Stomach (tissue), 9 donors: Measurements from ENCODE around the gene SIX1. TPM values are rescaled to one million over a fixed set of nuclear protein-coding genes. Genes with fewer than 3 reads are reported as not detected.

Experiments used
- DNase-seq, 2 donors: peaks; one replicate each; pipeline versions ENCODE4 v3.0.0 to v3.0.0-alpha.2; 2013 to 2019
- H3K27ac ChIP-seq, 5 donors: fragments of 200-600 bp in 4 of 5; sonication (generic) in 4 of 5; one replicate each; pipeline ENCODE4 v1.5.1; 2013 to 2019; ENCODE audit warnings: mild to moderate bottlenecking in 1 of 5, moderate library complexity in 1 of 5
- H3K27me3 ChIP-seq, 3 donors: fragments of 200-600 bp; sonication (generic); one replicate each; pipeline ENCODE4 v1.5.1; 2017 to 2019; ENCODE audit warnings: mixed run types in 1 of 3
- H3K36me3 ChIP-seq, 4 donors: fragments of 200-600 bp; sonication (generic); 1 replicate in 3 of 4; 2 replicates in 1 of 4; pipeline ENCODE4 v1.5.1; 2016 to 2019
- H3K4me1 ChIP-seq, 4 donors: fragments of 200-600 bp; sonication (generic); one replicate each; pipeline ENCODE4 v1.5.1; 2016 to 2019
- H3K4me3 ChIP-seq, 4 donors: fragments of 200-600 bp; sonication (generic) in 3 of 4; one replicate each; pipeline ENCODE4 v1.5.1; 2016 to 2019; ENCODE audit warnings: mild to moderate bottlenecking in 1 of 4
- H3K9me3 ChIP-seq, 4 donors: fragments of 200-600 bp; sonication (generic); one replicate each; pipeline ENCODE4 v1.5.1; 2016 to 2019
- EP300 ChIP-seq: sonication (generic); formaldehyde crosslinking; IDR thresholded peaks from one replicate; pipeline ENCODE4 v1.6.1; 2017; ENCODE audit warnings: antibody characterized with exemption
- POLR2A ChIP-seq, 4 donors: fragments of 450-650 bp; IDR thresholded peaks; one replicate each; pipeline ENCODE4 v1.6.1; 2016; ENCODE audit warnings: antibody characterized with exemption in 4 of 4, control low read depth in 2 of 4, mild to moderate bottlenecking in 1 of 4, moderate library complexity in 1 of 4
- POLR2AphosphoS5 ChIP-seq, 3 donors: sonication (generic); formaldehyde crosslinking; IDR thresholded peaks; one replicate each; pipeline ENCODE4 v1.6.1; 2016; ENCODE audit warnings: antibody characterized with exemption in 3 of 3
- WGBS, 5 donors: extraction: QIAGEN DNeasy Blood & Tissue Kit in 3 of 5; methylation state at CpG; one replicate each; pipeline versions ENCODE4 v1.1.5 to v1.1.7; 2013 to 2018; 5-methylcytosine and 5-hydroxymethylcytosine counted together
- intact Hi-C: fragments of 100-400 bp; cut with DNase I; formaldehyde crosslinking; loops from one replicate; pipeline ENCODE4 v1.15.1; 2023; ENCODE audit warnings: low total_unique reads
- polyA plus RNA-seq, 3 donors: library from polyadenylated mRNA; stranded (reverse); fragments of 200-250 nt; gene quantifications; one replicate each; pipeline ENCODE4 v1.2.3, GENCODE V29; 2013
- total RNA-seq, 5 donors: library from RNA; depleted of rRNA; stranded (reverse); fragments of >200 nt; gene quantifications; one replicate each; pipeline versions ENCODE4 v1.1.0 to v1.2.3, GENCODE V29; 2014 to 2016
- TF ChIP-seq, protein P1 (sequence below), 7 experiments: fragments of 450-650 bp in 4 of 7; fragments of 200-600 bp in 3 of 7; sonication (generic) in 3 of 7; IDR thresholded peaks; one replicate each; pipeline ENCODE4 v1.5.1; 2016 to 2019; ENCODE audit warnings: antibody characterized with exemption in 7 of 7, control low read depth in 2 of 7, mild to moderate bottlenecking in 1 of 7
- donor health status: healthy with polysubstance abuse.
- donor health status: Bipolar disorder and iron deficiency.
- donor health status: healthy.

The SIX1 gene
- total and polyA plus RNA-seq, 8 donors, result 0.19 to 8.0 (median 0.67) TPM; not detected in 4

- TF ChIP-seq POLR2A (IDR thresholded peaks at IDR 0.05), result no peak
- TF ChIP-seq POLR2AphosphoS5 (IDR thresholded peaks at IDR 0.05), result no peak
- TF ChIP-seq, protein P1, sequence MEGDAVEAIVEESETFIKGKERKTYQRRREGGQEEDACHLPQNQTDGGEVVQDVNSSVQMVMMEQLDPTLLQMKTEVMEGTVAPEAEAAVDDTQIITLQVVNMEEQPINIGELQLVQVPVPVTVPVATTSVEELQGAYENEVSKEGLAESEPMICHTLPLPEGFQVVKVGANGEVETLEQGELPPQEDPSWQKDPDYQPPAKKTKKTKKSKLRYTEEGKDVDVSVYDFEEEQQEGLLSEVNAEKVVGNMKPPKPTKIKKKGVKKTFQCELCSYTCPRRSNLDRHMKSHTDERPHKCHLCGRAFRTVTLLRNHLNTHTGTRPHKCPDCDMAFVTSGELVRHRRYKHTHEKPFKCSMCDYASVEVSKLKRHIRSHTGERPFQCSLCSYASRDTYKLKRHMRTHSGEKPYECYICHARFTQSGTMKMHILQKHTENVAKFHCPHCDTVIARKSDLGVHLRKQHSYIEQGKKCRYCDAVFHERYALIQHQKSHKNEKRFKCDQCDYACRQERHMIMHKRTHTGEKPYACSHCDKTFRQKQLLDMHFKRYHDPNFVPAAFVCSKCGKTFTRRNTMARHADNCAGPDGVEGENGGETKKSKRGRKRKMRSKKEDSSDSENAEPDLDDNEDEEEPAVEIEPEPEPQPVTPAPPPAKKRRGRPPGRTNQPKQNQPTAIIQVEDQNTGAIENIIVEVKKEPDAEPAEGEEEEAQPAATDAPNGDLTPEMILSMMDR (IDR thresholded peaks at IDR 0.05), result no peak
- no peak for TF ChIP-seq EP300
- Histone ChIP-seq H3K9me3 (no peaks in the 10 kb centered on the region), H3K27me3 (peaks cover 56 to 100% (median 97%) of the 10 kb centered on the region in 3 donors), H3K4me1 (peaks cover 37 to 64% (median 55%) of the 10 kb centered on the region in 4 donors), H3K4me3 (peak overlapping the region; percentile 44 to 63 (median 54)), H3K27ac (peak overlapping the region in 3 of 5 donors; percentile 0 to 41 (median 40)), H3K36me3 (no peaks in the 10 kb centered on the region)
- DNase-seq, result peak in 1 of 2 donors; percentile 34
- intact Hi-C loops, result no loop called here
- 1 to 6% (median 3%) methylated on average over 46 to 61 of the region's 61 CpGs for WGBS, 5 donors
Observed at GRCh38 chr14:60648249-60648933, 886 bp downstream of the SIX1 start.

- H3K27me3 ChIP-seq, result peaks cover 56 to 100% (median 97%) of the 10 kb centered on the region in 3 donors
- 11 to 20% (median 16%) methylated on average over 6 to 21 of the region's 21 CpGs for WGBS, 5 donors
- peak overlapping the region; percentile 44 to 63 (median 54) for H3K4me3 ChIP-seq
- TF ChIP-seq EP300 (no peak), POLR2AphosphoS5 (IDR thresholded peaks at IDR 0.05) (no peak), POLR2A (IDR thresholded peaks at IDR 0.05) (no peak)
- TF ChIP-seq, protein P1 (IDR thresholded peaks at IDR 0.05), result no peak
- H3K4me1 ChIP-seq, result peaks cover 34 to 62% (median 53%) of the 10 kb centered on the region in 4 donors
- H3K9me3 ChIP-seq, result no peaks in the 10 kb centered on the region
- intact Hi-C loops, result no loop called here
- H3K27ac ChIP-seq, result peak overlapping the region in 1 of 5 donors; percentile 41
- H3K36me3 ChIP-seq, result no peaks in the 10 kb centered on the region
- peak in 1 of 2 donors; percentile 16 for DNase-seq
Observed at GRCh38 chr14:60647837-60648248, 1.4 kb downstream of the SIX1 start.

GRCh38 chr14:60647081-60647836, 2.0 kb downstream of the SIX1 start:
- Histone ChIP-seq H3K27ac (no peak overlapping the region), H3K4me1 (peaks cover 40 to 62% (median 53%) of the 10 kb centered on the region in 4 donors), H3K36me3 (no peaks in the 10 kb centered on the region), H3K4me3 (peak overlapping the region; percentile 7 to 63 (median 54)), H3K27me3 (peaks cover 53 to 100% (median 97%) of the 10 kb centered on the region in 3 donors), H3K9me3 (no peaks in the 10 kb centered on the region)
- no peak for TF ChIP-seq POLR2AphosphoS5 (IDR thresholded peaks at IDR 0.05)
- TF ChIP-seq POLR2A (IDR thresholded peaks at IDR 0.05), result no peak
- no peak for TF ChIP-seq EP300
- TF ChIP-seq, protein P1 (IDR thresholded peaks at IDR 0.05), result no peak
- 4 to 10% (median 6%) methylated on average over 42 to 43 of the region's 43 CpGs for WGBS, 5 donors
- intact Hi-C loops, result no loop called here
- DNase-seq, result peak in 1 of 2 donors; percentile 59

DNA sequence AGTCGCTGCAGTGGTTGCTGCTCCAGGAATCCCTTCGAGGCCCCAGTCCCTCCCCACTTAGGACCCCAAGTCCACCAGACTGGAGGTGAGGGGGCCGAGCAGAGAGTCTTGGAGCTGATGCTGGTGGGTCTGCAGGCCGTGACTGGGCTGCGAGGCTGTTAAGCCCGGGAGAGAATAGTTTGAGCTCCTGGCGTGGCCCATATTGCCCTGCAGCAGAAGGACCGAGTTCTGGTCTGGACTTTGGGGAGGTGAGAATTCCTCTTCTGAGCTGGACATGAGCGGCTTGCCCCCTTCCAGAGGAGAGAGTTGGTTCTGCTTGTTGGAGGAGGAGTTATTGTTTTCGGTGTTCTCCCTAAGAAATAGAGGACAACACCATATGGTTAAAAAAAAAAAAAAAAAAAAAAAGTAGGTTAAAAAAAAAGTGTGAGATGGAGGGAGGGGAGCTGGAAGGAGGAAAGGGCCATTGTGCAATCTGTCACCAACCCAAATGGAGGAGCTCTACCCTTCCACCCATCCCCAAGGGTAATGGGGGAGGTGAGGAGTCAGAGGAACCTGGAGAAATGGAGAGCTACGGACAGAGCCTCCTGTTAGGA, 3.0 kb downstream of the SIX1 start:
- TF ChIP-seq POLR2A (IDR thresholded peaks at IDR 0.05) (no peak), POLR2AphosphoS5 (IDR thresholded peaks at IDR 0.05) (no peak), EP300 (no peak)
- TF ChIP-seq, protein P1 (IDR thresholded peaks at IDR 0.05), result no peak
- H3K36me3 ChIP-seq, result no peaks in the 10 kb centered on the region
- H3K4me3 ChIP-seq, result peak overlapping the region in 1 of 4 donors; percentile 4
- peaks cover 45 to 65% (median 57%) of the 10 kb centered on the region in 4 donors for H3K4me1 ChIP-seq
- H3K27ac ChIP-seq, result no peak overlapping the region
- intact Hi-C loops, result no loop called here
- 22 to 33% (median 29%) methylated on average over 10 to 11 of the region's 11 CpGs for WGBS, 5 donors
- peaks cover 56 to 100% (median 97%) of the 10 kb centered on the region in 3 donors for H3K27me3 ChIP-seq
- DNase-seq, result peak in 1 of 2 donors; percentile 5
- no peaks in the 10 kb centered on the region for H3K9me3 ChIP-seq
